SKM-1 (cell line): ENCODE measurements around the gene MSRB3.

ENCODE experiments used
- DNase-seq: peaks from one replicate; lab custom pipeline; 2025; ENCODE audit not compliant: unreplicated experiment; lab: John Stamatoyannopoulos, UW

The MSRB3 gene

DNA sequence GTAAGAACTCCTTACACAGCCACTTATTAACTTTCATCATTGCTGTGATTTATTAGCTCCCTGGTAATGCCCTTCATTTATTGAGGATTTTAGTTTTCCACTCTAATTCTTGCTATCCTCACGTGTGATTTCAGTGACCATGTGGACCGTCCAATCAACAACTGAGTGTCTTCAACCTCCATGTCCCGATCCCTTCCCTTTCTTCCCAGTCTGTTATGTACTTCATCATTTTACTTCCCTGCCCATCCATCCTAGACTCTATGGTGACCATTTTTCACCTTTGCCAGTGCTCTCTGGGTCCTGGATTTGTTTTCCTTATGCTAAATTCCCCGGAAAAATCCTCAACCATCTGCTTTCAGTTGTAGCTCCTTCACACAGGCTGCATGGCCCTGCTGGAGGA lies 111.0 kb downstream of the MSRB3 start:
- no peak for DNase-seq

GRCh38 chr12:65391711-65392110 lies 113.2 kb downstream of the MSRB3 start:
- no peak for DNase-seq

GRCh38 chr12:65392491-65392890 lies 114.0 kb downstream of the MSRB3 start:
- no peak for DNase-seq

DNA sequence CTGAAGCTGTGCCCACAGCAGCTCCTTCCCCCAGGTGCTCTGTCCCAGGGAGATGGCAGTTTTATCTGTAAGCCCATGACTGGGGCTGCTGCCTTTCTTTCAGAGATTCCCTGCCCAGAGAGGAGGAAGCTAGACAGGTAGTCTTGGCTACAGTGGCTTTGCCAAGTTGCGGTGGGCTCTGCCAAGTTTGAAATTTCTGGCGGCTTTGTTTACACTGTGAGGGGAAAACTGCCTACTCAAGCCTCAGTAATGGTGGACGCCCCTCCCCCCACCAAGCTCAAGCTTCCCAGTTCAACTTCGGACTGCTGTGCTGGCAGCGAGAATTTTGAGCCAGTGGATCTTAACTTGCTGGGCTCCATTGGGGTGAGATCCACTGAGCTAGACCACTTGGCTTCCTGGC lies 124.7 kb downstream of the MSRB3 start:
- DNase-seq, result no peak

DNA sequence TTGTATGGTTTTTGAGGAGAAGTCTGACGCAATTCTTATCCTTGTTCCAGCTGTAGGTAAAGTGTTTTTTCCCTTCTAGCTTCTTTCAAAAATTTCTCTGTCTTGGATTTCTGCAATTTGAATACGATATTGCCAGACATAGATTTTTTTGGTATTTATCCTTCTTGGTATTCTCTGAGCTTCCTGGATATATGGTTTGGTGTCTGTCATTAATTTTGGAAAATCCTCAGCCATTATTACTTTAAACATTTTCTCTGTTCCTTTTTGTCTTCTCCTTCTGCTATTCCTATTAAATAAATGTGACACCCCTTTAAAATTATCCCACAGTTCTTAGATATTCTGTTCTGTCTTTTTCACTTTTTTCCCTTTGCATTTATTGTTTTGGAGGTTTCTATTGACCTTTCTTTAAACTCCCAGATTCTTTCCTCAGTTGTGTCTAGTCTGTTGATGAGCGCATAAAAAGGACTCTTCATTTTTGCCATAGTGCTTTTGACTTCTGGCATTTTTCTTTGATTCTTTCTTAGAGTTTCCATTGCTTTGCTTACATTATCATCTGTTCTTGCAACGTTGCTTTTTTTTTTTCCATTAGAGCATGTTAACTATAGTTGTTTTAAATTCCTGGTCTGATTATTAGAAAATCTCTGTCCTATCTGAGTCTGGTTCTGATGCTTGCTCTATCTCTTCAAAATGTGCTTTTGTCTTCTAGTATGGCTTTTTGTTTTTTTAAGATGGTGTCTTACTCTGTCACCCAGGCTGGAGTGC lies 129.1 kb downstream of the MSRB3 start:
- no peak for DNase-seq

- DNase-seq, result no peak
Measured at GRCh38 chr12:65408441-65408840, 130.0 kb downstream of the MSRB3 start.

DNA sequence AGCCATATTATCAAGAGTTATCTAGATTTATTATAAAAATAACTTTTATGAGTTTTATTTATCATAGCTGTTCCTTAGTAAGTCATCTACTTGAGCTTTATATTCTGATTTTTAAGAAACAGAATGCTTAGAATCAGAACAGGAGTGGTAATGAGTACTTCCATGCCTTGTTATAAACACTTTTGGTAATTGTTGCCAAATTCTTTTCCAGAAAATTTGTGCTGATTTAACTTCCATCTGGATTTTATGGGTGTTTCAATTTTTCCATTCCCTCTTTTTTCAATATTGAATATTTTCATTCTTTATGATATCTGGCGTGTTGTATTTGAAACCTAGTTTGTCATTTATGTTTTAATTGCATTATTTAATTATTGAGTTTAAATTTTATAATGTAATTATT lies 131.2 kb downstream of the MSRB3 start:
- no peak for DNase-seq

- DNase-seq, result no peak
Measured at GRCh38 chr12:65411171-65411570, 132.7 kb downstream of the MSRB3 start.

GRCh38 chr12:65414526-65414925 lies 136.0 kb downstream of the MSRB3 start:
- no peak for DNase-seq

- no peak for DNase-seq
Measured at GRCh38 chr12:65415826-65416225, 137.3 kb downstream of the MSRB3 start.

- no peak for DNase-seq
Measured at GRCh38 chr12:65419284-65420072, 141.0 kb downstream of the MSRB3 start.

DNA sequence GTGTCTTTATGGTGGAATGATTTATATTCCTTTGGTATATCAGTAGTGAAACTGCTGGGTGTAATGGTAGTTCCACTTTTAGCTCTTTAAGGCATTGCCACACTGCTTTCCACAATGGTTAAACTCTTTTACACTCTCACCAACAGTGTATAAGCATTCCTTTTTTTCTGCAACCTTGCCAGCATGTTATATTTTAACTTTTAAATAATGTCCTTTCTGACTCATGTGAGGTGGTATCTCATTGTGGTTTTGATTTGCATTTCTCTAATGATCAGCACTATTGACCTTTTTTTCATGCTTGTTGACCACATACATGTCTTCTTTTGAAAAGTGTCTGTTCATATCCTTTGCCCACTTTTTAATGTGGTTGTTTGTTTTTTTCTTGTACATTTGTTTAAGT lies 142.5 kb downstream of the MSRB3 start:
- no peak for DNase-seq

GRCh38 chr12:65427646-65428045 lies 149.2 kb downstream of the MSRB3 start:
- DNase-seq, result no peak

DNA sequence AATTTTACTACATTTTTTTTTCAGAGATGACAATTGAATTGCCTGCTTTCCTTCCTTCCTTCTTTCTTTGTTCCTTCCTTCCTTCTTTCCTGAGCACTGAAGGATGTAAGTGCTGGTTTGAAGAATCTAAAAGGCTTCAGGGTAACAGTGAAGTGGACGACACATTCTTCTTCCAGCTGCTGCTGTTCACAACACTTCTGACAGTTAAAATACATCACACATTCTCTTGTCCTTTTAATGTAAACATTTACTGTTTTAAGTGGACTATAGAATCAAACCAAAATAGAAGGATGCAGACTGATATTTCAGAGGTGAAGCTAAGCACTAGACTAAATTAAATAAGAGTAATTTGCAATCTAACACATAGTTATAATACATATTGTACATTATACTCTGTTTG lies 151.5 kb downstream of the MSRB3 start:
- no peak for DNase-seq

DNA sequence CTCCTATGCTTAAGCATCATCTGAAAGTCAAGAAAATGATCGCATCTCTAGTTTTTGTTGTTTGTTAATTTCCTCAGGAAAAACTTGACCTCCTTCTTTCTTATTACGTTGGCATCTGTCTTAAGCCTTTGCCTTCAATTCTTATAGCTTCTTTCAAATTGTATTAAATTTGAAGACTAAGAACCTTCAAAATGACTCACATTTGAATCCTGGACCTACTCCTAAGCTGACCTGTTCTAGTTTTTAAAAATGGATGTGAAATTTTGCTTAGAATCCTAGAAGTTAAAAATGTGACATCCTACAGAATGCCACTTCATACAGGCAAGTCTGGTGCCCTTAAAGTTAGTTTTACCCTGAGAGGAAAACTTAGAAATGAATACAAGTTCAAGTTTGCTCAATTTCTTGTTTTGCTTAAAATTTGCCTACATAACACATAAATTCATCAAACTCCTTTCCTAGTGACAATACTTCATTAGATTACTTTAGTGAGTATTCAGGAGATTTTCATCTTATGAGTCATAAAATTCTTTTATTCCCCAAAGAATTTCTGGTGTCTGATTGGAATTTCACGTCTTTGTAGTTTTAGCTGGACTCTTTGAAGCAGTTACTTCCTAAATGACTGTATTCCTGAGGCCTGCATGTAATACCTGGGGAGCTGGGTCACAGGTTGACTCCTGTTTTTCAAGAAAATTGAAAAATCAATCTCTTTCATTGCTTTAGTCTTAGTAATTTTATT lies 152.3 kb downstream of the MSRB3 start:
- DNase-seq, result no peak

- DNase-seq, result no peak
Measured at GRCh38 chr12:65432114-65432513, 153.6 kb downstream of the MSRB3 start.

DNA sequence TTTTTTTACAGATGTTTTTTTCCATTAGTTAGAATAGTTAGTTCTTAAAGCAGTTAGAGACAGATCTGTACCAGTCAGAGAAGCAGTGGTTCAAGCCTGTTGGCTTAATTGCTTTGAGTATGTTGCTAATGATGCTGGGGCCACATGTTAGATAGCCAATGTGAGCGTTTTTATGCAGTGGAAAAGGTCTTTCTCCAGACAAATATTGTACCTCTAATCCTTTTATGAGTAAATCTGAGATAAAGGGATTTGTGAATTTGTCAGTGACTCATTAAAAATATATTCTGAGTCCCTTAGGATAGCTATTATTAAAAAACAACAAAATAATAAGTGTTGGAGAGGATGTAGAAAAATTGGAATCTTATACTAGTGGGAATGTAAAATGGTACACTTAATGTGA lies 154.2 kb downstream of the MSRB3 start:
- no peak for DNase-seq

GRCh38 chr12:65434737-65435136 lies 156.3 kb downstream of the MSRB3 start:
- no peak for DNase-seq

DNA sequence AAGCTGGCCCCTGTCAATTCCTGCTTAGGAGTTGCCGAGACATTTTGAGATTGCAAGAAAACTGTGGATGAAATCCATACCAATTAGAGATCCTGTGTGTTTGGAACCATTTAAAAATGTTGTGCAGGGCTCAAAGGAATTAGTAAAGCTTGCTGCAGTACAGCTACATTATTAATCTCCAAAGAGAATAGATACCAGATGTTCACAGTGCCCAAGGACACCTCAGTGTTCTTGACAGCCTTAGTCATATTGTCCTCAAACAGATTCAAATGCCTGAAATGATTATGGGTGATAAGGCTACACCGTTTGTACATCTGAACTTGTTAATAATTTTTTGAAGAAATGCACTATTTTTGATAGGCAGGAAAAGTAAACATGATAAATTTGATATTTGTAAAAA lies 164.6 kb downstream of the MSRB3 start:
- no peak for DNase-seq

GRCh38 chr12:65444996-65445395 lies 166.5 kb downstream of the MSRB3 start:
- DNase-seq, result no peak

GRCh38 chr12:65446901-65447300 lies 168.4 kb downstream of the MSRB3 start:
- DNase-seq, result no peak

DNA sequence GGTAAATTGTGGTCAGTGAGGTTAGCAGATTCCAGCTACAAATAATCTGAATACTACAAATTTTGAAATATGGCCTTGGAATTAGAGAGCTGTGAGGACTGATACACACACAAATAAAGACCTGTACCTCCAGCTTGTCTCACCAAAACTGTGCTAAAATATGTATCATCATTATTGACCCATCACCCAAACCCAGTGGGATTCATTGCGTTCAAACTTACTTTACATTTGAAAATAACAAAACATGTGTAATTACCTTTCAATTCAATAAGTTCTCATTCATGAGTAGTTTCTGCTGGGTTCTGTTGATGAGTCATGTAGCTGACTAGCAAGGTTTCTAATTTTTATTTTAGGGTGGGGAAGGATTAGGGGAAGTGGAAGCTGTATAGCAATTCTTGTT lies 170.9 kb downstream of the MSRB3 start:
- DNase-seq, result no peak
